A549 (cell line): ENCODE results near the gene DHX16. TPM values are rescaled to one million over a fixed set of nuclear protein-coding genes. Genes with fewer than 3 reads are reported as not detected.

Experiments
- ATAC-seq, 2 experiments: fragments of 200-7000 bp in 1 of 2; fragments of >200 bp in 1 of 2; cut with Nextera tagmentation in 1 of 2; cut with Tn5 transposase in 1 of 2; 3 replicates each; pipeline versions ENCODE4 v1.8.0 to v1.9.1; 2018 to 2020; ENCODE audit warnings: mild to moderate bottlenecking in 1 of 2, moderate library complexity in 1 of 2
- CTCF ChIA-PET: fragments of 300-600 bp; sonication (Branson Sonifier 250); formaldehyde crosslinking; extraction: SDS; loops from one replicate; lab custom pipeline; 2021; ENCODE audit warnings: antibody characterized with exemption, inconsistent platforms; lab: Yijun Ruan, JAX
- POLR2A ChIA-PET: fragments of 350-600 bp; formaldehyde crosslinking; extraction: SDS; loops from one replicate; lab custom pipeline; 2021; ENCODE audit warnings: antibody characterized with exemption, inconsistent platforms; lab: Yijun Ruan, JAX
- DNase-seq, 2 experiments: peaks; one replicate each; pipeline versions ENCODE4 v3.0.0 to v3.0.0-alpha.2; 2011 to 2016; ENCODE audit warnings: low read depth in 1 of 2, low spot score in 1 of 2
- FAIRE-seq: peaks from 2 replicates; lab custom pipeline; 2011; peaks lifted over from hg19 to GRCh38; lab: Jason Lieb, UNC
- H3K27ac ChIP-seq, 2 experiments: fragments of >200 bp; sonication (Bioruptor Twin); formaldehyde crosslinking; 3 replicates each; pipeline ENCODE4 v1.5.1; 2016 to 2017
- H3K4me1 ChIP-seq: fragments of >200 bp; sonication (Bioruptor Twin); formaldehyde crosslinking; 3 replicates; pipeline ENCODE4 v1.6.1; 2016
- H3K4me2 ChIP-seq: fragments of >200 bp; sonication (Bioruptor Twin); formaldehyde crosslinking; 3 replicates; pipeline ENCODE4 v1.6.1; 2016
- H3K4me3 ChIP-seq: fragments of >200 bp; sonication (Bioruptor Twin); formaldehyde crosslinking; 3 replicates; pipeline ENCODE4 v1.5.1; 2016
- H3K9me3 ChIP-seq: fragments of >200 bp; sonication (Bioruptor Twin); formaldehyde crosslinking; 3 replicates; pipeline ENCODE4 v1.6.1; 2016
- CBX8 ChIP-seq: fragments of 200-600 bp; sonication (generic); IDR thresholded peaks from 2 replicates; pipeline ENCODE4 v1.6.1; 2016
- E2F6 ChIP-seq: IDR thresholded peaks from 2 replicates; pipeline ENCODE4 v1.6.1; 2012; ENCODE audit warnings: low read depth, borderline replicate concordance
- EHMT2 ChIP-seq: fragments of 200-600 bp; sonication (generic); IDR thresholded peaks from 2 replicates; pipeline ENCODE4 v1.6.1; 2016; ENCODE audit warnings: antibody characterized with exemption, low read depth, mild to moderate bottlenecking, moderate library complexity
- ELK1 ChIP-seq: fragments of 150-350 bp; IDR thresholded peaks from 2 replicates; pipeline ENCODE4 v1.6.1; 2014; ENCODE audit warnings: low read depth, mild to moderate bottlenecking, low read length
- FOSB ChIP-seq: fragments of 250-450 bp; sonication (Bioruptor Pico); IDR thresholded peaks from 2 replicates; pipeline ENCODE4 v1.5.0; 2020; ENCODE audit warnings: mild to moderate bottlenecking, moderate library complexity
- FOSL2 ChIP-seq, 2 experiments: fragments of 450-650 bp in 1 of 2; fragments of >200 bp in 1 of 2; sonication (Bioruptor Twin) in 1 of 2; formaldehyde crosslinking; IDR thresholded peaks; 2 replicates each; pipeline versions ENCODE4 v1.5.0 to v1.6.1; 2016 to 2020; ENCODE audit warnings: mild to moderate bottlenecking in 1 of 2, moderate library complexity in 1 of 2
- FOXS1 ChIP-seq: fragments of 250-450 bp; sonication (Bioruptor Pico); IDR thresholded peaks from 2 replicates; pipeline ENCODE4 v1.5.0; 2020; ENCODE audit warnings: mild to moderate bottlenecking, moderate library complexity
- GATA3 ChIP-seq: IDR thresholded peaks from 2 replicates; pipeline ENCODE4 v1.6.1; 2012; ENCODE audit warnings: borderline replicate concordance
- HDAC2 ChIP-seq: fragments of 200-600 bp; sonication (generic); IDR thresholded peaks from 2 replicates; pipeline ENCODE4 v1.6.1; 2016
- HOXB13 ChIP-seq: fragments of 250-450 bp; sonication (Bioruptor Pico); IDR thresholded peaks from 2 replicates; pipeline ENCODE4 v1.5.0; 2020; ENCODE audit warnings: low read depth, mild to moderate bottlenecking, moderate library complexity
- KDM1A ChIP-seq: fragments of 200-600 bp; sonication (generic); IDR thresholded peaks from 2 replicates; pipeline ENCODE4 v1.6.1; 2016; ENCODE audit warnings: low read depth, mild to moderate bottlenecking
- MAFK ChIP-seq: fragments of 450-650 bp; IDR thresholded peaks from 2 replicates; pipeline ENCODE4 v1.6.1; 2014; ENCODE audit not compliant: partially characterized antibody
- MAX ChIP-seq: IDR thresholded peaks from 2 replicates; pipeline ENCODE4 v1.6.1; 2012
- RAD21 ChIP-seq, 2 experiments: fragments of >200 bp in 1 of 2; sonication (Bioruptor Twin) in 1 of 2; formaldehyde crosslinking in 1 of 2; IDR thresholded peaks in 1 of 2; conservative IDR thresholded peaks in 1 of 2; 2 replicates in 1 of 2; 3 replicates in 1 of 2; pipeline ENCODE4 v1.6.1; 2012 to 2018; ENCODE audit warnings: inconsistent platforms in 1 of 2
- REST ChIP-seq: fragments of 200-600 bp; sonication (generic); IDR thresholded peaks from 2 replicates; pipeline ENCODE4 v1.6.1; 2016; ENCODE audit warnings: antibody characterized with exemption, mild to moderate bottlenecking, moderate library complexity
- RNF2 ChIP-seq: fragments of 200-600 bp; sonication (generic); IDR thresholded peaks from 2 replicates; pipeline ENCODE4 v1.6.1; 2016; ENCODE audit warnings: low read depth, mild to moderate bottlenecking, antibody characterized with exemption, moderate library complexity, borderline replicate concordance
- ZSCAN20 ChIP-seq: fragments of 250-450 bp; sonication (Bioruptor Pico); IDR thresholded peaks from 2 replicates; pipeline ENCODE4 v1.8.0; 2022; ENCODE audit warnings: mild to moderate bottlenecking, moderate library complexity
- WGBS: methylation state at CpG from one replicate; pipeline ENCODE4 v1.1.6; 2017; ENCODE audit errors: missing lambda C conversion rate; 5-methylcytosine and 5-hydroxymethylcytosine counted together
- polyA plus RNA-seq, 4 experiments: library from polyadenylated mRNA; depleted of rRNA in 3 of 4; stranded (reverse); fragments of >200 nt; fragmentation: RNase III in 1 of 4; extraction: RNeasy Plus Mini Kit Qiagen cat#74134 plus additional on column Dnase treatment in 1 of 4; gene quantifications; 2 replicates in 3 of 4; 3 replicates in 1 of 4; pipeline ENCODE4 v1.2.3, GENCODE V29; 2011 to 2017

DHX16 gene
- polyA plus RNA-seq, 2 of the 4 experiments (the other 2 are of a cell fraction) = 31.6 TPM

- ATAC-seq (no peak), DNase-seq (no peak), FAIRE-seq (no peak)
- WGBS = 87% methylated on average over 9 of the region's 9 CpGs
- peaks cover 33% of the 10 kb centered on the region for H3K4me1 ChIP-seq
- no peak for TF ChIP-seq REST
- H3K4me3 ChIP-seq = no peak overlapping the region
- no peaks in the 10 kb centered on the region for H3K9me3 ChIP-seq
- no peak overlapping the region for H3K27ac ChIP-seq
- CTCF ChIA-PET = interaction anchor here (0.8 to 3.7 kb wide), 6 partner anchors 13 to 129 kb away, joined by 4 to 16 read pairs (median 4); no protein-coding TSS in a partner anchor
- POLR2A ChIA-PET = no interaction called here
- no peak overlapping the region for H3K4me2 ChIP-seq
Observed at GRCh38 chr6:30611150-30611855, 61.5 kb downstream of the DHX16 start.

- CTCF ChIA-PET = interaction anchor here (1.3 to 1.9 kb wide), 4 partner anchors 12 to 128 kb away, joined by 4 to 5 read pairs (median 4); no protein-coding TSS in a partner anchor
- H3K27ac ChIP-seq = no peak overlapping the region
Observed at GRCh38 chr6:30610065-30610464, 62.7 kb downstream of the DHX16 start.

GRCh38 chr6:30603961-30604360 is 68.8 kb downstream of the DHX16 start:
- Histone ChIP-seq H3K4me1 (no peaks in the 10 kb centered on the region), H3K4me2 (no peak overlapping the region), H3K27ac (no peak overlapping the region), H3K4me3 (no peak overlapping the region), H3K9me3 (no peaks in the 10 kb centered on the region)
- FAIRE-seq (no peak), ATAC-seq (no peak), DNase-seq (no peak)
- CTCF ChIA-PET = interaction anchor here (1.5 to 2.2 kb wide), 2 partner anchors 9 to 17 kb away, joined by 5 to 6 read pairs; no protein-coding TSS in a partner anchor
- 95% methylated on average over 13 of the region's 13 CpGs for WGBS
- POLR2A ChIA-PET = no interaction called here
- TF ChIP-seq FOSB (CRISPR knock-in tag) (no peak), CBX8 (no peak), EHMT2 (no peak), FOSL2 (IDR thresholded peaks at IDR 0.05) (no peak), FOSL2 (CRISPR knock-in tag; IDR thresholded peaks at IDR 0.05) (no peak), MAFK (no peak), E2F6 (no peak), RNF2 (no peak), GATA3 (no peak), RAD21 (conservative IDR thresholded peaks at IDR 0.05 in 1 of 2, IDR thresholded peaks at IDR 0.05 in 1 of 2) (no peak), ZSCAN20 (CRISPR knock-in tag) (no peak), ELK1 (no peak), KDM1A (no peak), HDAC2 (no peak), FOXS1 (CRISPR knock-in tag) (no peak)

More at GRCh38 chr6:30610065-30610464, 62.7 kb downstream of the DHX16 start:
- no peak for DNase-seq
- no peak for ATAC-seq
- Histone ChIP-seq H3K9me3 (no peaks in the 10 kb centered on the region), H3K4me1 (peaks cover 33% of the 10 kb centered on the region), H3K4me3 (no peak overlapping the region), H3K4me2 (no peak overlapping the region)
- POLR2A ChIA-PET = no interaction called here
- FAIRE-seq = no peak
- 77% methylated on average over 4 of the region's 4 CpGs for WGBS
- TF ChIP-seq MAX = no peak
- TF ChIP-seq HOXB13 (CRISPR knock-in tag) = no peak
- no peak for TF ChIP-seq FOSB (CRISPR knock-in tag)

Other genes with a start within 250 kb of the DHX16 start
- gene HLA-E, start 183.5 kb downstream of the DHX16 start, polyA plus RNA-seq (2011; rRNA removed) = 38.3 and 40.0 TPM in 2 replicates
- 33.6 to 41.7 TPM (median 40.3 TPM) in 3 replicates for gene HLA-E, start 183.5 kb downstream of the DHX16 start, polyA plus RNA-seq (2017; fragmentation: RNase III; extraction: RNeasy Plus Mini Kit Qiagen cat#74134 plus additional on column Dnase treatment)
- gene GNL1, start 116.5 kb downstream of the DHX16 start, polyA plus RNA-seq (2011; rRNA removed) = 18.5 and 25.6 TPM in 2 replicates
- gene GNL1, start 116.5 kb downstream of the DHX16 start, polyA plus RNA-seq (2017; fragmentation: RNase III; extraction: RNeasy Plus Mini Kit Qiagen cat#74134 plus additional on column Dnase treatment) = 19.9 to 28.7 TPM (median 27.2 TPM) in 3 replicates
- gene PRR3, start 115.7 kb downstream of the DHX16 start, polyA plus RNA-seq (2011; rRNA removed) = 24.1 and 29.5 TPM in 2 replicates
- 12.8 to 13.8 TPM (median 12.8 TPM) in 3 replicates for gene PRR3, start 115.7 kb downstream of the DHX16 start, polyA plus RNA-seq (2017; fragmentation: RNase III; extraction: RNeasy Plus Mini Kit Qiagen cat#74134 plus additional on column Dnase treatment)
- gene ABCF1, start 101.6 kb downstream of the DHX16 start, polyA plus RNA-seq (2011; rRNA removed) = 30.2 and 31.0 TPM in 2 replicates
- gene ABCF1, start 101.6 kb downstream of the DHX16 start, polyA plus RNA-seq (2017; fragmentation: RNase III; extraction: RNeasy Plus Mini Kit Qiagen cat#74134 plus additional on column Dnase treatment) = 71.3 to 73.3 TPM (median 72.0 TPM) in 3 replicates
- gene PPP1R10, start 55.8 kb downstream of the DHX16 start, polyA plus RNA-seq (2011; rRNA removed) = 33.3 and 37.6 TPM in 2 replicates
- gene PPP1R10, start 55.8 kb downstream of the DHX16 start, polyA plus RNA-seq (2017; fragmentation: RNase III; extraction: RNeasy Plus Mini Kit Qiagen cat#74134 plus additional on column Dnase treatment) = 25.2 to 28.4 TPM (median 26.4 TPM) in 3 replicates
- gene MRPS18B, start 55.2 kb downstream of the DHX16 start, polyA plus RNA-seq (2011; rRNA removed) = 91.1 and 97.3 TPM in 2 replicates
- 83.6 to 104 TPM (median 85.3 TPM) in 3 replicates for gene MRPS18B, start 55.2 kb downstream of the DHX16 start, polyA plus RNA-seq (2017; fragmentation: RNase III; extraction: RNeasy Plus Mini Kit Qiagen cat#74134 plus additional on column Dnase treatment)
- 7.4 and 9.3 TPM in 2 replicates for gene ATAT1, start 46.1 kb downstream of the DHX16 start, polyA plus RNA-seq (2011; rRNA removed)
- 8.6 to 9.3 TPM (median 8.6 TPM) in 3 replicates for gene ATAT1, start 46.1 kb downstream of the DHX16 start, polyA plus RNA-seq (2017; fragmentation: RNase III; extraction: RNeasy Plus Mini Kit Qiagen cat#74134 plus additional on column Dnase treatment)
- gene C6orf136, start 25.9 kb downstream of the DHX16 start, polyA plus RNA-seq (2011; rRNA removed) = 7.5 and 9.2 TPM in 2 replicates
- gene C6orf136, start 25.9 kb downstream of the DHX16 start, polyA plus RNA-seq (2017; fragmentation: RNase III; extraction: RNeasy Plus Mini Kit Qiagen cat#74134 plus additional on column Dnase treatment) = 11.4 to 12.6 TPM (median 11.7 TPM) in 3 replicates
- 20.6 and 25.4 TPM in 2 replicates for gene PPP1R18, start 13.6 kb upstream of the DHX16 start, polyA plus RNA-seq (2011; rRNA removed)
- gene PPP1R18, start 13.6 kb upstream of the DHX16 start, polyA plus RNA-seq (2017; fragmentation: RNase III; extraction: RNeasy Plus Mini Kit Qiagen cat#74134 plus additional on column Dnase treatment) = 16.2 to 17.7 TPM (median 17.1 TPM) in 3 replicates
- 11.3 and 12.4 TPM in 2 replicates for gene NRM, start 18.0 kb upstream of the DHX16 start, polyA plus RNA-seq (2011; rRNA removed)
- 13.0 to 14.5 TPM (median 13.0 TPM) in 3 replicates for gene NRM, start 18.0 kb upstream of the DHX16 start, polyA plus RNA-seq (2017; fragmentation: RNase III; extraction: RNeasy Plus Mini Kit Qiagen cat#74134 plus additional on column Dnase treatment)
- 8.2 and 13.3 TPM in 2 replicates for gene MDC1, start 44.3 kb upstream of the DHX16 start, polyA plus RNA-seq (2011; rRNA removed)
- gene MDC1, start 44.3 kb upstream of the DHX16 start, polyA plus RNA-seq (2017; fragmentation: RNase III; extraction: RNeasy Plus Mini Kit Qiagen cat#74134 plus additional on column Dnase treatment) = 14.9 to 21.4 TPM (median 16.5 TPM) in 3 replicates
- gene TUBB, start 47.3 kb upstream of the DHX16 start, polyA plus RNA-seq (2011; rRNA removed) = 691 and 782 TPM in 2 replicates
- 1,022 to 1,121 TPM (median 1,044 TPM) in 3 replicates for gene TUBB, start 47.3 kb upstream of the DHX16 start, polyA plus RNA-seq (2017; fragmentation: RNase III; extraction: RNeasy Plus Mini Kit Qiagen cat#74134 plus additional on column Dnase treatment)
- 135 and 136 TPM in 2 replicates for gene FLOT1, start 69.7 kb upstream of the DHX16 start, polyA plus RNA-seq (2011; rRNA removed)
- 89.7 to 99.2 TPM (median 89.9 TPM) in 3 replicates for gene FLOT1, start 69.7 kb upstream of the DHX16 start, polyA plus RNA-seq (2017; fragmentation: RNase III; extraction: RNeasy Plus Mini Kit Qiagen cat#74134 plus additional on column Dnase treatment)
- gene IER3, start 71.5 kb upstream of the DHX16 start, polyA plus RNA-seq (2011; rRNA removed) = 116 and 202 TPM in 2 replicates
- 89.1 to 108 TPM (median 104 TPM) in 3 replicates for gene IER3, start 71.5 kb upstream of the DHX16 start, polyA plus RNA-seq (2017; fragmentation: RNase III; extraction: RNeasy Plus Mini Kit Qiagen cat#74134 plus additional on column Dnase treatment)
- 19.8 and 25.8 TPM in 2 replicates for gene DDR1, start 211.5 kb upstream of the DHX16 start, polyA plus RNA-seq (2011; rRNA removed)
- gene DDR1, start 211.5 kb upstream of the DHX16 start, polyA plus RNA-seq (2017; fragmentation: RNase III; extraction: RNeasy Plus Mini Kit Qiagen cat#74134 plus additional on column Dnase treatment) = 31.9 to 44.2 TPM (median 43.5 TPM) in 3 replicates
- gene GTF2H4, start 235.2 kb upstream of the DHX16 start, polyA plus RNA-seq (2011; rRNA removed) = 19.7 and 24.8 TPM in 2 replicates
- 24.1 to 28.6 TPM (median 24.9 TPM) in 3 replicates for gene GTF2H4, start 235.2 kb upstream of the DHX16 start, polyA plus RNA-seq (2017; fragmentation: RNase III; extraction: RNeasy Plus Mini Kit Qiagen cat#74134 plus additional on column Dnase treatment)
- 15.5 and 16.1 TPM in 2 replicates for gene VARS2, start 241.2 kb upstream of the DHX16 start, polyA plus RNA-seq (2011; rRNA removed)
- gene VARS2, start 241.2 kb upstream of the DHX16 start, polyA plus RNA-seq (2017; fragmentation: RNase III; extraction: RNeasy Plus Mini Kit Qiagen cat#74134 plus additional on column Dnase treatment) = 12.4 to 15.2 TPM (median 15.0 TPM) in 3 replicates